GM12873 (cell line): ENCODE data around the gene LRRC72.

Source experiments
- CTCF ChIP-seq: IDR thresholded peaks from 2 replicates; pipeline ENCODE4 v1.5.1; 2012; ENCODE audit warnings: low read depth, mild to moderate bottlenecking, moderate library complexity, low read length, control low read depth; ENCODE audit not compliant: insufficient read depth; ENCODE audit errors: missing control alignments

The LRRC72 gene

GRCh38 chr7:16585540-16585939 is 58.9 kb downstream of the LRRC72 start:
- no peak for TF ChIP-seq CTCF

GRCh38 chr7:16586081-16586874 is 59.7 kb downstream of the LRRC72 start:
- TF ChIP-seq CTCF: no peak

GRCh38 chr7:16587129-16587528 is 60.5 kb downstream of the LRRC72 start:
- no peak for TF ChIP-seq CTCF

- no peak for TF ChIP-seq CTCF
Measured at GRCh38 chr7:16587790-16588189, 61.2 kb downstream of the LRRC72 start.

DNA sequence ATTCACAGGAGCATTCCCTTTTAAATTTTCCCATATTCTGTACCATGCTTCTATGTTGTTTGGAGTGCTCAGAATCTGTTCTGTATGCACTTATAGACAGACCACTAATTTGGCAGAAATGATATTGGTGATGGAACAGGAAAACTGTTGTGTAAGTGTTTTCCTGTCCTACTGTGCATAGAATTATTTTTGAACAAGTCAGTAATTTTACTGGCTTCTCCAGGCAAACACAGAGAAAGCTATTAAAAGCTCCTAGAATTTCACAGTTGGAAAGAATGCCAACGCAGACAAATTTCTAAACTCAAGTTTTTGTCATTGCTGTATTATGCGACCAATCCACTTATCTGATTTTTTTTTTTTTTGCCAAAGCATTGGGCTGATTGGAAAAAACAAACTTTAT is 63.3 kb downstream of the LRRC72 start:
- no peak for TF ChIP-seq CTCF

DNA sequence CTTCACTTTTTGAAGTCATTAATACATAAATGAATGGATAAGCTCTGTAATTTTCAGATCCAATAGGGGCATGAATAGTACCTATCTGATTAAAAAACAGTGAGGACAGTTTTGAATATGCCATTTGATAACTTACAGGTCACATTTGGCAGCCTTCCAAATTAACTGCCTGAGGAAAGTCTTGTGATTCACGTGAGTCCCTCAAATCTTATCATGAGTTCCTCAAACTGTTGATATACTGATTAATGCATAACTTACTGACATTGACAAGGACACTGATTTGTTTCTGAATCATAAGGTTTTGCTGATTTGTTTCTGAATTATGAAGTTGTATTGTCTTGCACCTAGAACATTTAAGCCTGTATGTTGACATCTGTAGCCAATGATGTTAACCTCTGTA is 63.8 kb downstream of the LRRC72 start:
- TF ChIP-seq CTCF: no peak

GRCh38 chr7:16592395-16592794 is 65.8 kb downstream of the LRRC72 start:
- TF ChIP-seq CTCF: no peak

DNA sequence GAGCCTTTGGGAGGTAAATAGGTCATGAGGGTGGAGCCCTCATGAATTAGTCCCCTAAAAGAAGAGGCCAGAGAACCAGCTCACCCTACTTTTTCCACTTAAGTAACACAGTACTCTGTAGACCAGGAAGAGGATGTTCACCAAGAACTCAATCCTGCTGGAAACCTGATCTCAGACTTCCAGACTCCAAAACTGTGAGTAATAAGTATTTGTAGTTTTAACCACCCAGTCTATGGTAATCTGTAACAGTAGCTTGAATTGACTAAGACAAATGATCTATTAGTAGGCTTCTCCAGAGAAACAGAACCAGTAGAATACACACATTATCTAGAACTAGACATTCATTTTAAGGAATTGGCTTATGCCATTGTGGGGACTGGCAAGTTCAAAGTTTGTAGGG is 67.4 kb downstream of the LRRC72 start:
- no peak for TF ChIP-seq CTCF
